GM23338 (cell line): ENCODE results near the gene CCDC30. TPM values are rescaled to one million over a fixed set of nuclear protein-coding genes. Genes with fewer than 3 reads are reported as not detected.

Source experiments
- ATAC-seq: fragments of 200-7000 bp; cut with Tn5 transposase; 3 replicates; pipeline ENCODE4 v1.9.1; 2020
- DNase-seq: peaks from one replicate; pipeline ENCODE4 v3.0.0-alpha.2; 2015; ENCODE audit warnings: low spot score
- H2AFZ ChIP-seq: fragments of 200-600 bp; sonication (generic); 2 replicates; pipeline ENCODE4 v1.8.0; 2016; ENCODE audit warnings: antibody characterized with exemption, mild to moderate bottlenecking, moderate library complexity
- H3F3A ChIP-seq: fragments of 200-600 bp; sonication (generic); replicated peaks from 2 replicates; pipeline ENCODE4 v1.8.0; 2017; ENCODE audit warnings: antibody characterized with exemption, mixed run types, low read depth
- H3K27ac ChIP-seq: fragments of 200-600 bp; sonication (generic); 2 replicates; pipeline ENCODE4 v1.6.1; 2016; ENCODE audit warnings: low read depth
- H3K27me3 ChIP-seq: fragments of 200-600 bp; sonication (generic); 2 replicates; pipeline ENCODE4 v1.8.0; 2016; ENCODE audit warnings: mild to moderate bottlenecking, mixed run types, moderate library complexity; ENCODE audit not compliant: insufficient read depth
- H3K36me3 ChIP-seq: fragments of 200-600 bp; sonication (generic); 2 replicates; pipeline ENCODE4 v1.8.0; 2016; ENCODE audit warnings: mild to moderate bottlenecking; ENCODE audit not compliant: insufficient read depth
- H3K4me1 ChIP-seq: fragments of 200-600 bp; sonication (generic); 2 replicates; pipeline ENCODE4 v1.8.0; 2016; ENCODE audit warnings: mild to moderate bottlenecking, moderate library complexity; ENCODE audit not compliant: insufficient read depth
- H3K4me2 ChIP-seq: fragments of 200-600 bp; sonication (generic); 2 replicates; pipeline ENCODE4 v1.7.1; 2017; ENCODE audit warnings: mixed run types
- H3K4me3 ChIP-seq: fragments of 200-600 bp; sonication (generic); 2 replicates; pipeline ENCODE4 v1.6.1; 2016; ENCODE audit warnings: mixed run types
- H3K79me2 ChIP-seq: fragments of 200-600 bp; sonication (generic); replicated peaks from 2 replicates; pipeline ENCODE4 v1.8.0; 2017; ENCODE audit warnings: mild to moderate bottlenecking; ENCODE audit not compliant: insufficient read depth
- H3K9me2 ChIP-seq: fragments of 200-600 bp; sonication (generic); 2 replicates; pipeline ENCODE4 v1.8.0; 2017; ENCODE audit not compliant: insufficient read depth
- H4K20me1 ChIP-seq: fragments of 200-600 bp; sonication (generic); replicated peaks from 2 replicates; pipeline ENCODE4 v1.8.0; 2017; ENCODE audit warnings: mild to moderate bottlenecking; ENCODE audit not compliant: insufficient read depth
- H3K27ac Mint-ChIP-seq: 2 replicates; pipeline ENCODE4 v1.8.0; 2020; ENCODE audit warnings: inconsistent platforms, mild to moderate bottlenecking, moderate library complexity, mixed read lengths
- H3K27me3 Mint-ChIP-seq: 3 replicates; pipeline ENCODE4 v1.8.0; 2022; ENCODE audit warnings: low read depth, mild to moderate bottlenecking, moderate library complexity, mixed read lengths, inconsistent platforms; ENCODE audit not compliant: insufficient read depth, poor library complexity
- H3K36me3 Mint-ChIP-seq: 3 replicates; pipeline ENCODE4 v1.8.0; 2021; ENCODE audit warnings: low read depth, mild to moderate bottlenecking, inconsistent platforms, moderate library complexity, mixed read lengths
- H3K4me1 Mint-ChIP-seq: 3 replicates; pipeline ENCODE4 v1.8.0; 2020; ENCODE audit warnings: mild to moderate bottlenecking, inconsistent platforms, mixed read lengths
- H3K4me3 Mint-ChIP-seq: 3 replicates; pipeline ENCODE4 v1.8.0; 2021; ENCODE audit warnings: moderate library complexity, mild to moderate bottlenecking, inconsistent platforms, mixed read lengths
- H3K9me3 Mint-ChIP-seq: 3 replicates; pipeline ENCODE4 v1.8.0; 2020; ENCODE audit warnings: moderate library complexity, mild to moderate bottlenecking, inconsistent platforms, mixed read lengths
- CREB1 ChIP-seq: fragments of 250-450 bp; sonication (Bioruptor Pico); IDR thresholded peaks from 2 replicates; pipeline ENCODE4 v1.5.0; 2020; ENCODE audit warnings: low read depth, mild to moderate bottlenecking, moderate library complexity
- EZH2phosphoT487 ChIP-seq: fragments of 200-600 bp; sonication (generic); IDR thresholded peaks from one replicate; pipeline ENCODE4 v1.8.1; 2018; ENCODE audit warnings: antibody characterized with exemption; ENCODE audit not compliant: unreplicated experiment
- JUNB ChIP-seq: IDR thresholded peaks from one replicate; pipeline ENCODE4 v1.6.1; 2016; ENCODE audit warnings: antibody characterized with exemption; ENCODE audit not compliant: unreplicated experiment
- NANOG ChIP-seq: IDR thresholded peaks from 2 replicates; pipeline ENCODE4 v1.6.1; 2016; ENCODE audit warnings: antibody characterized with exemption, borderline replicate concordance
- POLR2AphosphoS5 ChIP-seq: IDR thresholded peaks from 2 replicates; pipeline ENCODE4 v1.6.1; 2016; ENCODE audit warnings: antibody characterized with exemption, low read depth
- STAT1 ChIP-seq: IDR thresholded peaks from one replicate; pipeline ENCODE4 v1.6.1; 2016; ENCODE audit warnings: antibody characterized with exemption; ENCODE audit not compliant: unreplicated experiment
- polyA plus RNA-seq: library from polyadenylated mRNA; unstranded; fragments of >200 nt; fragmentation: Nextera tagmentation; extraction: Ambion mirVana; gene quantifications from 2 replicates; pipeline ENCODE4 v1.2.1, GENCODE V29; 2016
- total RNA-seq: library from RNA; depleted of rRNA; stranded (reverse); fragments of >200 nt; shearing (Covaris generic); gene quantifications from 2 replicates; pipeline ENCODE4 v1.2.3, GENCODE V29; 2014
- TF ChIP-seq, protein P1 (sequence below): IDR thresholded peaks from one replicate; pipeline ENCODE4 v1.6.1; 2018; ENCODE audit warnings: antibody characterized with exemption; ENCODE audit not compliant: unreplicated experiment
- TF ChIP-seq, protein P2 (sequence below), 2 experiments: fragments of 200-600 bp in 1 of 2; sonication (generic) in 1 of 2; conservative IDR thresholded peaks; 2 replicates each; pipeline versions ENCODE4 v1.5.1 to v1.6.1; 2016 to 2017; ENCODE audit warnings: antibody characterized with exemption in 2 of 2, low read depth in 2 of 2, mild to moderate bottlenecking in 2 of 2, moderate library complexity in 1 of 2

The CCDC30 gene
- total and polyA plus RNA-seq, 2 experiments from 2014 or later: 0.56 to 1.8 TPM

DNA sequence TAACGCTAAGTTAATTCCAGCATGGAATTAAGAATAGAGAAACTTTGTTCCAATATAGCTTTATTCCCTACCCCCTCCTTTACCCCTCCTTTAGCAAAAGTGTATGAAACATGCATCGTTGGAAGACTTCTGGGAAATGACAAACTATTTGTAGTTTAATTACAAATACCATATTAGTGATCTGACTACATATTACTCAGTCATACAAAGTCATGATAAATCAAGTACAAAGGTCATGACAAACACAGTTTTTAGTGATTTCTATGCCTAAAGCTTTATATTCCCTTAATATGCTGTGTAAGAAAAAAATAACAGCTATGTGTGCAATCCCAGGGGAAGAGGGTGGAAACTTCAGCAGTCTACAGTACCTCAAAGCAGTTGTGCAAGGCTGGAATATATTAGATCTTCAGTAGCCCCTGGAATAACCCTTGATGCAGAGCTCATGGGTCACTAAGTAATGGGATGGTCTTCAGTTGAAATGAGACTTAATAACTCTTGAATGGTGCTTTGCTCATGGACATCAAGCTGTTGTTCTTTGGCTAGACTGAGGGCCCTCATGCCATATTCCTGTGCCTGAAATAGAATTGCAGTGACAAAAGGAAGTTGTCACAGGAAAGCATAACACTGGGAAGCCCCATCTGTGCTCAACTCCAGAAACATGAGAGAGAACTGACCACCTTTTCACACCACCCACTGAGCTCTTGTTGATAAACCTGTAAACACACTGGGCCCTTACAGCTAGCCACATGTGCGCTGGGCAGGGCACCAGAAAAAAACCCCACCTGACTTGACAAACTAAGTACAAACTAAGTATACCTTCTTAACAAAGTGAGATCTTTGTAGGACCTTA lies 32.6 kb upstream of the CCDC30 start:
- Histone ChIP-seq H3K79me2 (no peaks in the 10 kb centered on the region), H4K20me1 (no peaks in the 10 kb centered on the region), H2AFZ (no peak overlapping the region), H3F3A (no peaks in the 10 kb centered on the region), H3K27ac (no peak overlapping the region), H3K36me3 (no peaks in the 10 kb centered on the region), H3K27me3 (no peaks in the 10 kb centered on the region), H3K4me2 (no peak overlapping the region), H3K4me3 (no peak overlapping the region), H3K9me2 (no peaks in the 10 kb centered on the region), H3K4me1 (no peaks in the 10 kb centered on the region; the same call in 1 of the 2 replicates)
- H3K4me1 Mint-ChIP-seq: peaks cover 19% of the 10 kb centered on the region
- no peak for ATAC-seq
- no peak overlapping the region for H3K27ac Mint-ChIP-seq
- H3K9me3 Mint-ChIP-seq: no peaks in the 10 kb centered on the region; the same call in 2 of the 3 replicates
- H3K36me3 Mint-ChIP-seq: no peaks in the 10 kb centered on the region
- H3K27me3 Mint-ChIP-seq: no peaks in the 10 kb centered on the region
- DNase-seq: no peak
- TF ChIP-seq CREB1 (no peak), JUNB (no peak), POLR2AphosphoS5 (no peak)
- TF ChIP-seq, protein P1, sequence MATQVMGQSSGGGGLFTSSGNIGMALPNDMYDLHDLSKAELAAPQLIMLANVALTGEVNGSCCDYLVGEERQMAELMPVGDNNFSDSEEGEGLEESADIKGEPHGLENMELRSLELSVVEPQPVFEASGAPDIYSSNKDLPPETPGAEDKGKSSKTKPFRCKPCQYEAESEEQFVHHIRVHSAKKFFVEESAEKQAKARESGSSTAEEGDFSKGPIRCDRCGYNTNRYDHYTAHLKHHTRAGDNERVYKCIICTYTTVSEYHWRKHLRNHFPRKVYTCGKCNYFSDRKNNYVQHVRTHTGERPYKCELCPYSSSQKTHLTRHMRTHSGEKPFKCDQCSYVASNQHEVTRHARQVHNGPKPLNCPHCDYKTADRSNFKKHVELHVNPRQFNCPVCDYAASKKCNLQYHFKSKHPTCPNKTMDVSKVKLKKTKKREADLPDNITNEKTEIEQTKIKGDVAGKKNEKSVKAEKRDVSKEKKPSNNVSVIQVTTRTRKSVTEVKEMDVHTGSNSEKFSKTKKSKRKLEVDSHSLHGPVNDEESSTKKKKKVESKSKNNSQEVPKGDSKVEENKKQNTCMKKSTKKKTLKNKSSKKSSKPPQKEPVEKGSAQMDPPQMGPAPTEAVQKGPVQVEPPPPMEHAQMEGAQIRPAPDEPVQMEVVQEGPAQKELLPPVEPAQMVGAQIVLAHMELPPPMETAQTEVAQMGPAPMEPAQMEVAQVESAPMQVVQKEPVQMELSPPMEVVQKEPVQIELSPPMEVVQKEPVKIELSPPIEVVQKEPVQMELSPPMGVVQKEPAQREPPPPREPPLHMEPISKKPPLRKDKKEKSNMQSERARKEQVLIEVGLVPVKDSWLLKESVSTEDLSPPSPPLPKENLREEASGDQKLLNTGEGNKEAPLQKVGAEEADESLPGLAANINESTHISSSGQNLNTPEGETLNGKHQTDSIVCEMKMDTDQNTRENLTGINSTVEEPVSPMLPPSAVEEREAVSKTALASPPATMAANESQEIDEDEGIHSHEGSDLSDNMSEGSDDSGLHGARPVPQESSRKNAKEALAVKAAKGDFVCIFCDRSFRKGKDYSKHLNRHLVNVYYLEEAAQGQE: no peak
- no peak overlapping the region for H3K4me3 Mint-ChIP-seq

DNA sequence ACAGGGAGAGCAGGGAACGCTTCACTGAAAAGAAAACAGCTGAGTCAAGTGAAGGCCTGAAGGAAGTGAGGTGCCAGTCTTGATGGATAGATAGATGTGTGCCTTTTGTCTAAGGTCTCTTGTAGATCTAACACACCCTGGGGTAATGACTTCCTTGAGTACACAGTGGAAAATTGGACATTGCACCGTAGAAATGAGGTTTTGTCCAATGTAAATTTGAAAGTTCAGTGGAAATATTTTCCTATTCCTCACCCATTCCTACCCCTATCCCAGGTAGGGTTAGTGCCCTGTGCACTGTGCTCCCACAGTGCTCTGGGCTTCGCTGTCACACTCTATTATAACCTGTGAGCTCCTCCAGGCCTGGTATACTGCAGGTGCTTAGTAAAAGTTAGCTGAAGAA lies 31.6 kb upstream of the CCDC30 start:
- Histone ChIP-seq H3K36me3 (no peaks in the 10 kb centered on the region), H2AFZ (no peak overlapping the region), H3K4me3 (no peak overlapping the region), H3F3A (no peaks in the 10 kb centered on the region), H3K79me2 (no peaks in the 10 kb centered on the region), H4K20me1 (no peaks in the 10 kb centered on the region), H3K27ac (no peak overlapping the region), H3K27me3 (no peaks in the 10 kb centered on the region), H3K4me1 (no peaks in the 10 kb centered on the region; the same call in 1 of the 2 replicates), H3K9me2 (no peaks in the 10 kb centered on the region), H3K4me2 (no peak overlapping the region)
- peaks cover 18% of the 10 kb centered on the region for H3K4me1 Mint-ChIP-seq
- no peak overlapping the region for H3K4me3 Mint-ChIP-seq
- no peaks in the 10 kb centered on the region for H3K36me3 Mint-ChIP-seq
- no peaks in the 10 kb centered on the region; the same call in 2 of the 3 replicates for H3K9me3 Mint-ChIP-seq
- H3K27ac Mint-ChIP-seq: no peak overlapping the region
- H3K27me3 Mint-ChIP-seq: no peaks in the 10 kb centered on the region
- no peak for ATAC-seq
- no peak for DNase-seq
- TF ChIP-seq CREB1: no peak
- no peak for TF ChIP-seq EZH2phosphoT487
- no peak for TF ChIP-seq NANOG
- TF ChIP-seq, protein P2, sequence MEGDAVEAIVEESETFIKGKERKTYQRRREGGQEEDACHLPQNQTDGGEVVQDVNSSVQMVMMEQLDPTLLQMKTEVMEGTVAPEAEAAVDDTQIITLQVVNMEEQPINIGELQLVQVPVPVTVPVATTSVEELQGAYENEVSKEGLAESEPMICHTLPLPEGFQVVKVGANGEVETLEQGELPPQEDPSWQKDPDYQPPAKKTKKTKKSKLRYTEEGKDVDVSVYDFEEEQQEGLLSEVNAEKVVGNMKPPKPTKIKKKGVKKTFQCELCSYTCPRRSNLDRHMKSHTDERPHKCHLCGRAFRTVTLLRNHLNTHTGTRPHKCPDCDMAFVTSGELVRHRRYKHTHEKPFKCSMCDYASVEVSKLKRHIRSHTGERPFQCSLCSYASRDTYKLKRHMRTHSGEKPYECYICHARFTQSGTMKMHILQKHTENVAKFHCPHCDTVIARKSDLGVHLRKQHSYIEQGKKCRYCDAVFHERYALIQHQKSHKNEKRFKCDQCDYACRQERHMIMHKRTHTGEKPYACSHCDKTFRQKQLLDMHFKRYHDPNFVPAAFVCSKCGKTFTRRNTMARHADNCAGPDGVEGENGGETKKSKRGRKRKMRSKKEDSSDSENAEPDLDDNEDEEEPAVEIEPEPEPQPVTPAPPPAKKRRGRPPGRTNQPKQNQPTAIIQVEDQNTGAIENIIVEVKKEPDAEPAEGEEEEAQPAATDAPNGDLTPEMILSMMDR (conservative IDR thresholded peaks at IDR 0.05; ENCODE audit: low read depth in 2 of 2): no peak
- TF ChIP-seq STAT1: no peak
- TF ChIP-seq, protein P1: no peak
